ENCODE measurements around the gene GAMT.

Gene GAMT

GRCh38 chr19:1400281-1401137 is 833 bp downstream of the GAMT start:
- no peak for DNase-seq (ENCODE audit: low read depth, low spot score)

- DNase-seq (ENCODE audit: low read depth, low spot score), result no peak
These were observed 1.6 kb downstream of the GAMT start for GRCh38 chr19:1399745-1400144.

GRCh38 chr19:1399079-1399478 is 2.3 kb downstream of the GAMT start:
- DNase-seq (ENCODE audit: low read depth, low spot score), result no peak

GRCh38 chr19:1397838-1398237 is 3.5 kb downstream of the GAMT start:
- no peak for DNase-seq (ENCODE audit: low read depth, low spot score)

GRCh38 chr19:1396768-1397679 is 4.3 kb downstream of the GAMT start:
- DNase-seq (ENCODE audit: low read depth, low spot score), result no peak

DNA sequence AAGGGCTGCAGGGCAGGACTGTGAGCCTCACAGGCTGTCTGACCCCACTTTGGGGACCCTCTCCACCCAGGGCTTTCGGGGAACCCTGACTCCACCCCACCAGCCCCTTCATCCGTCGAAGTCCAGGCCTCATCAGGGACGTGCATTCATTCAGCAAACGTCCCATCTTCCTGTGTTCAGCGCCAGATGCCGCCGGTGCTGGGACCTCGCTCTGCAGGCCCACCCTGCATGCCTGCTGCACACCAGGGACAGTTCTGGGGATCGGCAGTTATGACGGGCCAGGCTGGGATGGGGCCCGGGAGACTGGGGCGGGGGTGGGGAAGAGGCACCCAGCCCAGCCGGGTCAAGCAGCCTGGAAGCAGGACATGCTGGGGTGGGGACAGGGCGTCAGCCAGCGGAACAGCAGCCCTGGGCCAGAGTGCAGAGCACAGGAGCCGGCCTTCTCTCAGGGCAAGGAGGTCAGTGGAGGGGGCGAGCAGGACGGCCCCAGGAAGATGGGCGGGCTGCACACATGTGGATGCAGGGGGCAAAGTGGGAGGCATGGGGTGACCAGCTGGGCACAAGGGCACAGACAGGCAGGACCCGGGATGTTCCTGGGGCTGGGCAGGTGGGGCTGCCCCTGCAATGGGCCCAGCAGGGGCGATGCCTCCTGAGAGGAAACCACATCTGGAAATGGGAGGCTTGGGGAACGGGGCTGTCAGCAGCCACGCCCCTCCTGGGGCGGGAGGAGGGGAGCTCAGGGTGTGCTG is 5.1 kb downstream of the GAMT start:
- DNase-seq (ENCODE audit: low read depth, low spot score), result no peak

DNA sequence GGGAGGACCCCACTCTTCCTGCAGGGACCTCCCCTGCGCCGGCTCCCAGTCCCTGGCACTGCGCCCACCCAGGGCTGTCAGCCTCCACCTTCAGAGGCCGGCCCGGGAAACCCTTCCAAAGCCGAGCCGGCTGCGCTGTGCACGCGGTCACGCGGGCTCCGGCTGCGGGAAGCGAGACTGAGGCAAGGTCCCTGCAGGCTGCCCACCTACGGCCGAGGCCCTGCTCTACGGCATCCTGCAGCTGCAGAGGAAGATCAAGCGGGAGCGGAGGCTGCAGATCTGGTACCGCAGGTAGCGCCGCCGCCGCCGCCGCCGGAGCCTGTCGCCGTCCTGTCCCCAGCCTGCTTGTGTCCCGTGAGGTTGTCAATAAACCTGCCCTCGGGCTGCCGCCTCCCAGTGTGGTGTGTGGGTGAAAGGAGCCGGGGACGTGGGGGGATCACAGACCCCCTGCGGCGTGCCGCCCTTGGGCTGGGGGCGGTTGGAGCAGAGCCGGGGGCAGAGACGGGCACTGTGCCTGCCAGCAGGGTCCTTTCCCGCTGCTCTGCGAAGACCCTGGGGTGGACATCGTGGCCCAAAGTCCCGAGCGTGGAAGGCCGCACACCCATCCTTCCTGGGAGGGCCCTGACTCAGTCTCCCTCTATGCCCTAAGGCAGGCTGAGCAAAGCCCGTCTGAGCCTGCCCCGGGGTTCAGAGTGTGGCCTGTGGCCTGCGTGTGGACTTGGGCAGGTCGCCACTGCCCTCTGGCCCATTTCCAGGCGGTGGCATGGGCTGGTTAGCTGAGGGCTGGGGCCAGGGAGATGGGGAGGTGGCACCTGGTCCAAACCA is 5.9 kb downstream of the GAMT start:
- no peak for DNase-seq (ENCODE audit: low read depth, low spot score)

- DNase-seq (ENCODE audit: low read depth, low spot score), result no peak
These were observed 6.8 kb downstream of the GAMT start for GRCh38 chr19:1394252-1395193.

GRCh38 chr19:1393841-1394240 is 7.5 kb downstream of the GAMT start:
- DNase-seq (ENCODE audit: low read depth, low spot score), result no peak

GRCh38 chr19:1392939-1393530 is 8.3 kb downstream of the GAMT start:
- no peak for DNase-seq (ENCODE audit: low read depth, low spot score)

DNA sequence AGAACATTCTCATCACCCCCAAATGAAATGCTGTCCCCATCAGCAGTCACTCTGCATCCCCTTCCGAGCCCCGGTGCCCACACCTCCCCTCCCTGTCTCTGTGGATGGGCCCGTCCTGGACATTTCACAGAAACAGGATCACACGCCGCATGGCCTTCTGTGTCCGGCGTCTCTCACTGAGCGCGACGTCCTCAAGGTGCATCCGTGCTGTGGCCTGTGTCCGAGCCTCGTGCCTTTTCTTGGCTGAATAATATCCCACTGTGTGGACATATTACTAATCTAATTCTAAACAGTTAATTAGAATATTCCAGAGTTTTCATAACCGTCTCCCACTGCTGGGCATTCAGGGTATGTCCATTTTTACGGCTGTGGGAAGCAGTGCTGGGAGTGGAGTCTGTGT is 8.9 kb downstream of the GAMT start:
- DNase-seq (ENCODE audit: low read depth, low spot score), result no peak

GRCh38 chr19:1390890-1391423 is 10.4 kb downstream of the GAMT start:
- no peak for DNase-seq (ENCODE audit: low read depth, low spot score)

GRCh38 chr19:1389033-1389940 is 12.1 kb downstream of the GAMT start:
- no peak for DNase-seq (ENCODE audit: low read depth, low spot score)

- no peak for DNase-seq (ENCODE audit: low read depth, low spot score)
These were observed 12.7 kb downstream of the GAMT start for GRCh38 chr19:1388637-1389026.

DNA sequence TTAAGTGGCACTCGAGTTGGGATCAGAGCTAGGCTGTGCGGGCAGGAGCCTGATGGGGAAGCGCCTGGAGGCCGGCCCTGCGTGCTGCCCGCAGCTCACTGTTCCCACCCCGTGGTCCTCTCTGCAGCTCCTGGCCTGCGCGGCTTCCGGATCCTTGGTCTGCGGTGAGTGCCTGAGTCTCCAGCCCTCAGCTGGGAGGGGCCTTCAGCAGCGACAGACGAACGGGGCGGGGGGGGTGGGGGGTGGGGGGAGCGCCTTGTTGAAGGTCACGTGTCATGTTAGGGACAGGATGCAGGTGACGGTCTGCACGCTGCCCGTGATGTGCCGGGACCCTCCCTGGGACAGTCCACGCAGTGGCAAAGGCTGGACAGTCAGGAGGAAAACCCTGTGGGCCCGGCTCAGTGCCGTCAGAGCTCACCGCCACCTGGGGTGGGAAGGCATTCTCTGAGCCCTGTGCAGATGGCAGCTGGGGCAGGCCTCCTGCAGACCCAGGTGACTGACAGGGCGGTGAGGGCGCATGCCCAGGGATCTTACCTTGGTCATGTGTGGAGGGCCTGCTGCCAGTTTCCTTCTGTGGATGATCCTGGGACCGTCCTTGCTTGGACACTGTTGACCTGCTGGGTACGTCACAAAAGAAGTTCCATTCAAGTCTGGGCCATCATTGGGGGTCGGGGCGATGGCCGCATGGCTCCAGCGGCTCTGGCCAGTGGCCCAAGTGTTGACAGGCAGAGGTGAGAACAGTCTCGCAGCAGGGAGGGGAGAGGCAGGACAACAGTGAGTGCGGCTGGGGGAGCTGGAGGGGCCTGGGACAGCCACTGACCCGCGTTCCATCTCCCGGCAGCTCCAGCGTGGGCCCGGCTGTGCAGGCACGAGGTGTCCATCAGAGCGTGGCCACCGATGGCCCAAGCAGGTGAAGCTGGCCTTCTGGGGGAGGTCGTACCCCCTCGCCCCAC is 13.4 kb downstream of the GAMT start:
- no peak for DNase-seq (ENCODE audit: low read depth, low spot score)

DNA sequence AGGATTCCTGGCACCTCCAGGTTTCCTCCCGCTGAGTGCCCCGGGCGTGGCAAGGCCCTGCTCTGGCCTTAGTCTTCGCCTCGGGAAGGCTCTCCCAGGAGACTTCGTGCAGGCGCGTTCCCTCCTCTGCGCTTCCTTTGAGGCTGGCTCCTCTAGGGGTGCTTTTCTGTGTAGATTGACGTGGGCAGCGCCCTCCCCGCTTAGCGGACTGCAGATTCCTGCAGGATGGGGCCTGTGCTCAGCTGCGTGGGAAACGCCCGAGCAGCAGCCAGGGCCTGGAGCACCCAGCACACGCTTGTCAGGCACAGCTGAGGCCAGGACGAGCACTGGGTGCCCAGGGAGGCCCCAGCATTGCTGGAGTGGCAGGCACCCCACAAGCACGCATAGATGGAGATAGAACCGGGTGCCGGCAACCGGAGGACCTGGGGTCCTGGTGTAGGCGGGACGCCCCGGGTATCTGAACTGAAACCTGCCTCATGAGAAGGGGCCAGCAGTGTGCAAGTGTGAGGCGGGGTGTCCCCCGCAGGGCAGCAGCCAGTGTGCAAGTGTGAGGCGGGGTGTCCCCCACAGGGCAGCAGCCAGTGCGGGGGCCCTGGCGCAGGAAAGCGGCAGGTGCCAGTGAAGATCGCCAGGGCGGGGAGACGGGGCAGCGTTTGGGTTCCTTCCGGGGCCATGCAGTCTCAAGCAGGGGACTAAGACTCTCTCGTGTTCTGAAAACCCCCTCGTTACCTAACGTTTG is 14.2 kb downstream of the GAMT start:
- no peak for DNase-seq (ENCODE audit: low read depth, low spot score)
